Activated effector memory CD4-positive, alpha-beta T cell treated with Interleukin-2 at 50 U/mL for 16 hours (primary cell): ENCODE results near the gene KIFAP3.
"Not testable (repeated sequence)": the region's sequence is repeated elsewhere in the genome, so short reads cannot be mapped to it uniquely, and the experiment has no call there.

Source experiments
- DNase-seq: peaks from one replicate; pipeline ENCODE4 v3.0.0-alpha.2; 2020

KIFAP3 gene

GRCh38 chr1:169921080-169921479 lies 153.4 kb downstream of the KIFAP3 start:
- no peak for DNase-seq

GRCh38 chr1:169918927-169919326 lies 155.6 kb downstream of the KIFAP3 start:
- no peak for DNase-seq

GRCh38 chr1:169918220-169918619 lies 156.3 kb downstream of the KIFAP3 start:
- not testable (repeated sequence) for DNase-seq

GRCh38 chr1:169915150-169915549 lies 159.3 kb downstream of the KIFAP3 start:
- DNase-seq, result no peak

GRCh38 chr1:169914531-169914930 lies 160.0 kb downstream of the KIFAP3 start:
- no peak for DNase-seq

- DNase-seq, result no peak
Observed at GRCh38 chr1:169909499-169909898, 165.0 kb downstream of the KIFAP3 start.

- DNase-seq, result no peak
Observed at GRCh38 chr1:169906938-169907337, 167.6 kb downstream of the KIFAP3 start.

GRCh38 chr1:169904834-169905233 lies 169.7 kb downstream of the KIFAP3 start:
- DNase-seq, result no peak

GRCh38 chr1:169902751-169903150 lies 171.7 kb downstream of the KIFAP3 start:
- no peak for DNase-seq

GRCh38 chr1:169901115-169901514 lies 173.4 kb downstream of the KIFAP3 start:
- DNase-seq, result no peak

- DNase-seq, result no peak
Observed at GRCh38 chr1:169900571-169900970, 173.9 kb downstream of the KIFAP3 start.

GRCh38 chr1:169899519-169900217 lies 174.8 kb downstream of the KIFAP3 start:
- no peak for DNase-seq

GRCh38 chr1:169896013-169896412 lies 178.5 kb downstream of the KIFAP3 start:
- DNase-seq, result no peak

GRCh38 chr1:169894424-169895145 lies 179.9 kb downstream of the KIFAP3 start:
- no peak for DNase-seq

- DNase-seq, result peak; percentile 86
Observed at GRCh38 chr1:169893645-169894423, 180.7 kb downstream of the KIFAP3 start, which contains the start of gene SCYL3. Gene SCYL3 (minus strand): TSS chr1:169893896. CDS start chr1:169888840, 5,056 bp downstream.

GRCh38 chr1:169892927-169893644 lies 181.4 kb downstream of the KIFAP3 start:
- DNase-seq, result no peak

- no peak for DNase-seq
Observed at GRCh38 chr1:169892176-169892926, 182.1 kb downstream of the KIFAP3 start.

GRCh38 chr1:169891539-169891885 lies 183.0 kb downstream of the KIFAP3 start:
- DNase-seq, result no peak

- DNase-seq, result peak; percentile 18
Observed at GRCh38 chr1:169890761-169891538, 183.5 kb downstream of the KIFAP3 start.

GRCh38 chr1:169889871-169890270 lies 184.6 kb downstream of the KIFAP3 start:
- no peak for DNase-seq

- DNase-seq, result no peak
Observed at GRCh38 chr1:169886931-169887330, 187.6 kb downstream of the KIFAP3 start.
